Endothelial cell of umbilical vein (primary cell): ENCODE measurements around the gene ANKLE2. TPM values are rescaled to one million over a fixed set of nuclear protein-coding genes. Genes with fewer than 3 reads are reported as not detected.
"Not testable (repeated sequence)": the region's sequence is repeated elsewhere in the genome, so short reads cannot be mapped to it uniquely, and the experiment has no call there.

Experiments used
- BruUV-seq: library from RNA; stranded (reverse); fragments of 400-500 nt; replicated peaks from 2 replicates; lab custom pipeline; 2021; lab: Mats Ljungman, UMichigan
- CTCF ChIA-PET: fragments of 300-600, 350-600 bp; sonication (Branson Sonifier 250); formaldehyde crosslinking; loops from one replicate; lab custom pipeline; 2021; ENCODE audit warnings: antibody characterized with exemption, inconsistent platforms; lab: Charles Lee
- POLR2A ChIA-PET: fragments of 300-600, 350-600 bp; sonication (Branson Sonifier 250); formaldehyde crosslinking; loops from one replicate; lab custom pipeline; 2021; ENCODE audit warnings: antibody characterized with exemption, inconsistent platforms; lab: Charles Lee
- DNase-seq: peaks from one replicate; pipeline ENCODE4 v3.0.0-alpha.2; 2011; ENCODE audit warnings: low read depth, low spot score
- FAIRE-seq: peaks from 2 replicates; lab custom pipeline; 2011; peaks lifted over from hg19 to GRCh38; lab: Jason Lieb, UNC
- H2AFZ ChIP-seq: 2 replicates; pipeline ENCODE4 v1.6.0; 2012; ENCODE audit warnings: low read depth, low read length, control low read depth, inconsistent platforms
- H3K27ac ChIP-seq: 2 replicates; pipeline ENCODE4 v1.5.1; 2011; ENCODE audit warnings: low read depth, mild to moderate bottlenecking, control low read depth, low read length, moderate library complexity; ENCODE audit not compliant: insufficient read depth
- H3K27me3 ChIP-seq, 2 experiments: 2 replicates each; pipeline versions ENCODE4 v1.6.0 to v1.6.1; 2011; ENCODE audit warnings: low read length in 2 of 2, mixed read lengths in 1 of 2; ENCODE audit not compliant: control insufficient read depth in 2 of 2, insufficient read depth in 2 of 2
- H3K36me3 ChIP-seq, 2 experiments: 2 replicates in 1 of 2; 3 replicates in 1 of 2; pipeline ENCODE4 v1.5.1; 2011; ENCODE audit warnings: low read length in 2 of 2, mild to moderate bottlenecking in 1 of 2, moderate library complexity in 1 of 2; ENCODE audit not compliant: control insufficient read depth in 2 of 2, insufficient read depth in 2 of 2; ENCODE audit errors: extremely low read depth in 1 of 2
- H3K4me1 ChIP-seq: 3 replicates; pipeline ENCODE4 v1.5.1; 2011; ENCODE audit warnings: mild to moderate bottlenecking, low read length; ENCODE audit not compliant: control insufficient read depth, insufficient read depth; ENCODE audit errors: extremely low read depth
- H3K4me2 ChIP-seq: 2 replicates; pipeline ENCODE4 v1.6.1; 2011; ENCODE audit warnings: low read length, control low read depth, mixed read lengths; ENCODE audit not compliant: insufficient read depth
- H3K4me3 ChIP-seq, 3 experiments: fragments of 200-600 bp in 1 of 3; sonication (generic), shearing (Covaris generic) in 1 of 3; replicated peaks in 1 of 3; 2 replicates each; pipeline ENCODE4 v1.5.1; 2011 to 2016; ENCODE audit warnings: control low read depth in 3 of 3, low read length in 3 of 3, mild to moderate bottlenecking in 2 of 3, inconsistent platforms in 1 of 3, low read depth in 1 of 3, moderate library complexity in 1 of 3; ENCODE audit not compliant: insufficient read depth in 1 of 3
- H3K79me2 ChIP-seq: 2 replicates; pipeline ENCODE4 v1.6.0; 2012; ENCODE audit warnings: low read length, inconsistent platforms; ENCODE audit not compliant: control insufficient read depth, insufficient read depth
- H3K9ac ChIP-seq: replicated peaks from 2 replicates; pipeline ENCODE3; 2011; ENCODE audit warnings: low read length, control low read depth; ENCODE audit not compliant: insufficient read depth; ENCODE audit errors: extremely low read depth
- H3K9me1 ChIP-seq: replicated peaks from 3 replicates; pipeline ENCODE4 v1.6.0; 2011; ENCODE audit warnings: mild to moderate bottlenecking, low read length; ENCODE audit not compliant: control insufficient read depth, insufficient read depth; ENCODE audit errors: extremely low read depth
- H3K9me3 ChIP-seq: replicated peaks from 2 replicates; pipeline ENCODE4 v1.5.1; 2012; ENCODE audit warnings: low read length, inconsistent platforms; ENCODE audit not compliant: control insufficient read depth, insufficient read depth
- H4K20me1 ChIP-seq: replicated peaks from 2 replicates; pipeline ENCODE3; 2011; ENCODE audit warnings: mild to moderate bottlenecking, low read length; ENCODE audit not compliant: control insufficient read depth, insufficient read depth; ENCODE audit errors: extremely low read depth
- CTCF ChIP-seq, 2 donors: IDR thresholded peaks; 1 replicate in 1 of 2; 2 replicates in 1 of 2; pipeline ENCODE4 v1.5.1; 2011; ENCODE audit warnings: low read length in 2 of 2, mild to moderate bottlenecking in 2 of 2, moderate library complexity in 2 of 2, control low read depth in 1 of 2, inconsistent platforms in 1 of 2, low read depth in 1 of 2; ENCODE audit not compliant: insufficient read depth in 1 of 2; ENCODE audit errors: extremely low read depth in 1 of 2
- EZH2 ChIP-seq: IDR thresholded peaks from 2 replicates; pipeline ENCODE4 v1.6.1; 2012; ENCODE audit warnings: borderline replicate concordance, low read depth, mild to moderate bottlenecking, moderate library complexity, low read length, inconsistent platforms; ENCODE audit not compliant: severe bottlenecking
- FOS ChIP-seq: IDR thresholded peaks from 2 replicates; pipeline ENCODE4 v1.6.1; 2011; ENCODE audit warnings: mild to moderate bottlenecking, low read length, moderate library complexity, borderline replicate concordance; ENCODE audit not compliant: insufficient read depth
- GATA2 ChIP-seq: IDR thresholded peaks from 2 replicates; pipeline ENCODE4 v1.7.0; 2011; ENCODE audit warnings: low read depth, mild to moderate bottlenecking, moderate library complexity, mixed read lengths, low read length; ENCODE audit not compliant: insufficient read length, insufficient read depth
- JUN ChIP-seq: IDR thresholded peaks from 2 replicates; pipeline ENCODE4 v1.6.1; 2011; ENCODE audit warnings: borderline replicate concordance, low read depth; ENCODE audit not compliant: insufficient read length, insufficient read depth
- MAX ChIP-seq: IDR thresholded peaks from 2 replicates; pipeline ENCODE4 v1.6.1; 2011; ENCODE audit not compliant: insufficient read depth, insufficient read length
- MYC ChIP-seq: IDR thresholded peaks from one replicate; pipeline ENCODE4 v1.6.1; 2011; ENCODE audit warnings: mild to moderate bottlenecking, low read depth, low read length
- POLR2A ChIP-seq: IDR thresholded peaks from 2 replicates; pipeline ENCODE4 v1.6.1; 2012; ENCODE audit warnings: low read depth, mild to moderate bottlenecking, control low read depth, low read length
- POLR2AphosphoS5 ChIP-seq: IDR thresholded peaks from 2 replicates; pipeline ENCODE4 v1.6.1; 2012; ENCODE audit warnings: low read depth, mild to moderate bottlenecking, control low read depth, low read length, moderate library complexity; ENCODE audit not compliant: insufficient read depth
- dilution Hi-C: fragments of 300-500 bp; cut with MboI; formaldehyde crosslinking; loops from one replicate; pipeline ENCODE4 v1.15.0; 2019; ENCODE audit warnings: low sequenced_read_pairs; ENCODE audit not compliant: extremely low pct_ligation_motif_present
- intact Hi-C: fragments of 100-400 bp; cut with micrococcal nuclease; formaldehyde crosslinking; loops from one replicate; pipeline ENCODE4 v1.10.0; 2022
- polyA plus RNA-seq, 4 experiments: library from polyadenylated mRNA; depleted of rRNA in 3 of 4; stranded (reverse) in 3 of 4; unstranded in 1 of 4; fragments of >200 nt; gene quantifications; 2 replicates each; pipeline versions ENCODE4 v1.2.1 to v1.2.3, GENCODE V29; 2011 to 2012; ENCODE audit warnings: missing spikeins in 1 of 4
- total RNA-seq: library from RNA; stranded (reverse); gene quantifications from 2 replicates; pipeline ENCODE4 v1.2.3, GENCODE V29; 2021

ANKLE2 gene
- total and polyA plus RNA-seq, 2 donors (not counting 3 experiments of a cell fraction or from before 2014, with no cell fraction given), result 75.8 to 112 TPM

- H3K4me3 ChIP-seq, result no peak overlapping the region
- BruUV-seq, result no TSS peak
- H2AFZ ChIP-seq, result no peak overlapping the region
- no peak overlapping the region for H3K9ac ChIP-seq
- TF ChIP-seq GATA2, result no peak
- ChIA-PET CTCF (no interaction called here), POLR2A (no interaction called here)
- no peak overlapping the region for H3K27ac ChIP-seq
- H3K4me1 ChIP-seq, result no peaks in the 10 kb centered on the region
- FAIRE-seq (no peak), DNase-seq (no peak)
- no peaks in the 10 kb centered on the region for H4K20me1 ChIP-seq
- H3K27me3 ChIP-seq, result no peaks in the 10 kb centered on the region
- dilution Hi-C loops (no loop called here), intact Hi-C loops (no loop called here)
- H3K4me2 ChIP-seq, result no peak overlapping the region
- H3K9me3 ChIP-seq, result no peaks in the 10 kb centered on the region
- peaks cover 32 to 64% of the 10 kb centered on the region in 2 experiments for H3K36me3 ChIP-seq
- no peaks in the 10 kb centered on the region for H3K79me2 ChIP-seq
- no peaks in the 10 kb centered on the region for H3K9me1 ChIP-seq
Measured at GRCh38 chr12:132777614-132778013, 16.0 kb upstream of the ANKLE2 start.

- CTCF ChIA-PET, result no interaction called here
- TF ChIP-seq EZH2 (no peak), POLR2A (no peak), MYC (no peak), FOS (no peak), MAX (no peak), POLR2AphosphoS5 (no peak), CTCF (IDR thresholded peaks at IDR 0.05; ENCODE audit: extremely low read depth in 1 of 2, insufficient read depth in 1 of 2, low read depth in 1 of 2, low read length in 2 of 2) (no peak), GATA2 (no peak), JUN (no peak)
- Histone ChIP-seq H3K4me3 (no peak overlapping the region), H4K20me1 (no peaks in the 10 kb centered on the region), H3K9me3 (no peaks in the 10 kb centered on the region), H3K9ac (no peak overlapping the region), H3K79me2 (no peaks in the 10 kb centered on the region), H3K36me3 (peaks cover 28 to 64% of the 10 kb centered on the region in 2 experiments), H3K4me2 (no peak overlapping the region), H3K4me1 (no peaks in the 10 kb centered on the region), H3K27ac (no peak overlapping the region), H3K27me3 (no peaks in the 10 kb centered on the region), H2AFZ (no peak overlapping the region), H3K9me1 (no peaks in the 10 kb centered on the region)
- intact Hi-C loops (no loop called here), dilution Hi-C loops (no loop called here)
- BruUV-seq, result no TSS peak
- POLR2A ChIA-PET, result no interaction called here
- no peak for DNase-seq
- FAIRE-seq, result no peak
Measured at GRCh38 chr12:132776816-132777568, 15.4 kb upstream of the ANKLE2 start.

GRCh38 chr12:132776230-132776625 is 14.6 kb upstream of the ANKLE2 start:
- DNase-seq, H4K20me1 ChIP-seq, H3K9me1 ChIP-seq, dilution Hi-C loops, H2AFZ ChIP-seq, H3K27ac ChIP-seq, POLR2A ChIA-PET, H3K9me3 ChIP-seq, H3K4me3 ChIP-seq, CTCF ChIA-PET, H3K27me3 ChIP-seq, H3K4me2 ChIP-seq, intact Hi-C loops, BruUV-seq, FAIRE-seq, H3K4me1 ChIP-seq, H3K9ac ChIP-seq, H3K79me2 ChIP-seq: not testable (repeated sequence)
- H3K36me3 ChIP-seq, result peaks cover 31 to 63% of the 10 kb centered on the region in 2 experiments
